Trophoblast cell (in vitro differentiated cells and primary cell): ENCODE measurements around the gene VIPR1.

Experiments used
- DNase-seq, 2 donors: peaks; one replicate each; pipeline ENCODE4 v3.0.0-alpha.2; 2016
- H2AFZ ChIP-seq: 2 replicates; pipeline ENCODE4 v1.6.1; 2013; ENCODE audit warnings: low read length, moderate library complexity, mild to moderate bottlenecking; ENCODE audit not compliant: insufficient read depth, poor library complexity
- H2AK5ac ChIP-seq: 2 replicates; pipeline ENCODE4 v1.6.1; 2013; ENCODE audit warnings: mild to moderate bottlenecking, low read length
- H2BK120ac ChIP-seq: 2 replicates; pipeline ENCODE4 v1.6.1; 2013; ENCODE audit warnings: low read length, mild to moderate bottlenecking, moderate library complexity; ENCODE audit not compliant: insufficient read depth, poor library complexity
- H2BK12ac ChIP-seq: 2 replicates; pipeline ENCODE4 v1.6.1; 2013; ENCODE audit warnings: mild to moderate bottlenecking, low read length, moderate library complexity
- H2BK5ac ChIP-seq: 2 replicates; pipeline ENCODE4 v1.6.1; 2013; ENCODE audit warnings: low read length, low read depth, moderate library complexity, mild to moderate bottlenecking; ENCODE audit not compliant: poor library complexity
- H3K14ac ChIP-seq: 2 replicates; pipeline ENCODE4 v1.6.1; 2013; ENCODE audit warnings: mild to moderate bottlenecking, low read length
- H3K18ac ChIP-seq: 2 replicates; pipeline ENCODE4 v1.6.1; 2013; ENCODE audit warnings: mild to moderate bottlenecking, low read length
- H3K23ac ChIP-seq: 2 replicates; pipeline ENCODE4 v1.6.1; 2013; ENCODE audit warnings: low read length
- H3K27ac ChIP-seq: 2 replicates; pipeline ENCODE4 v1.5.1; 2013; ENCODE audit warnings: low read depth, mild to moderate bottlenecking, inconsistent platforms, low read length, moderate library complexity
- H3K27me3 ChIP-seq: 2 replicates; pipeline ENCODE4 v1.6.1; 2013; ENCODE audit warnings: inconsistent platforms, mild to moderate bottlenecking, low read length, moderate library complexity; ENCODE audit not compliant: insufficient read depth
- H3K36me3 ChIP-seq, 2 experiments: 1 replicate in 1 of 2; 2 replicates in 1 of 2; pipeline ENCODE4 v1.6.1; 2013; ENCODE audit warnings: low read length in 2 of 2, mild to moderate bottlenecking in 2 of 2, moderate library complexity in 1 of 2; ENCODE audit not compliant: insufficient read depth in 2 of 2, control insufficient read depth in 1 of 2
- H3K4ac ChIP-seq: 2 replicates; pipeline ENCODE4 v1.6.1; 2013; ENCODE audit warnings: low read depth, mild to moderate bottlenecking, low read length, moderate library complexity
- H3K4me1 ChIP-seq, 2 experiments: 1 replicate in 1 of 2; 2 replicates in 1 of 2; pipeline ENCODE4 v1.6.1; 2013; ENCODE audit warnings: low read length in 2 of 2, mild to moderate bottlenecking in 2 of 2, moderate library complexity in 1 of 2; ENCODE audit not compliant: insufficient read depth in 2 of 2, control insufficient read depth in 1 of 2
- H3K4me2 ChIP-seq: 2 replicates; pipeline ENCODE4 v1.6.1; 2013; ENCODE audit warnings: inconsistent platforms, mild to moderate bottlenecking, low read length, moderate library complexity
- H3K4me3 ChIP-seq: 2 replicates; pipeline ENCODE4 v1.5.1; 2013; ENCODE audit warnings: mild to moderate bottlenecking, low read depth, low read length, inconsistent platforms
- H3K79me1 ChIP-seq: one replicate; pipeline ENCODE4 v1.6.1; 2013; ENCODE audit warnings: low read length
- H3K79me2 ChIP-seq: 2 replicates; pipeline ENCODE4 v1.6.1; 2013; ENCODE audit warnings: low read length, mild to moderate bottlenecking; ENCODE audit not compliant: control insufficient read depth, insufficient read depth, poor library complexity
- H3K9ac ChIP-seq: 2 replicates; pipeline ENCODE4 v1.6.1; 2013; ENCODE audit warnings: mild to moderate bottlenecking, low read length
- H3K9me3 ChIP-seq: 2 replicates; pipeline ENCODE4 v1.6.1; 2013; ENCODE audit warnings: low read depth, mild to moderate bottlenecking, control low read depth, inconsistent platforms, low read length; ENCODE audit not compliant: insufficient read depth
- H4K12ac ChIP-seq: 2 replicates; pipeline ENCODE4 v1.6.1; 2013; ENCODE audit warnings: low read depth, mild to moderate bottlenecking, low read length, moderate library complexity
- H4K8ac ChIP-seq: 2 replicates; pipeline ENCODE4 v1.6.1; 2013; ENCODE audit warnings: low read depth, mild to moderate bottlenecking, low read length, moderate library complexity
- H4K91ac ChIP-seq: one replicate; pipeline ENCODE4 v1.6.1; 2013; ENCODE audit warnings: low read depth, mild to moderate bottlenecking, low read length, moderate library complexity
- WGBS: extraction: QIAGEN DNeasy Blood & Tissue Kit; methylation state at CpG from one replicate; pipeline ENCODE4 v1.1.7; 2013; ENCODE audit warnings: missing lambda C conversion rate; ENCODE audit not compliant: insufficient read length, insufficient coverage; ENCODE audit errors: extremely low coverage; 5-methylcytosine and 5-hydroxymethylcytosine counted together

VIPR1 gene

GRCh38 chr3:42511736-42512135 is 9.3 kb downstream of the VIPR1 start:
- no peak overlapping the region for H3K23ac ChIP-seq
- no peak overlapping the region for H3K14ac ChIP-seq
- H3K27ac ChIP-seq, result no peak overlapping the region
- H3K36me3 ChIP-seq, result no peaks in the 10 kb centered on the region
- no peak overlapping the region for H4K91ac ChIP-seq
- DNase-seq, result no peak
- H3K79me1 ChIP-seq, result no peaks in the 10 kb centered on the region
- no peaks in the 10 kb centered on the region for H3K27me3 ChIP-seq
- H4K12ac ChIP-seq, result no peak overlapping the region
- H3K4me3 ChIP-seq, result no peak overlapping the region
- peaks cover 5 to 6% of the 10 kb centered on the region in 2 experiments for H3K4me1 ChIP-seq
- no peak overlapping the region for H2BK5ac ChIP-seq
- no peak overlapping the region for H4K8ac ChIP-seq
- H3K4me2 ChIP-seq, result no peak overlapping the region
- H2BK12ac ChIP-seq, result no peak overlapping the region
- H3K9me3 ChIP-seq, result no peaks in the 10 kb centered on the region
- H3K18ac ChIP-seq, result no peak overlapping the region
- H2BK120ac ChIP-seq, result no peak overlapping the region
- WGBS, result no CpG with 5 or more reads among the region's 2 CpGs
- H3K9ac ChIP-seq, result no peak overlapping the region
- H2AK5ac ChIP-seq, result no peak overlapping the region
- H2AFZ ChIP-seq, result no peak overlapping the region
- H3K79me2 ChIP-seq, result no peaks in the 10 kb centered on the region
- no peak overlapping the region for H3K4ac ChIP-seq

- H2BK120ac ChIP-seq, result no peak overlapping the region
- no peaks in the 10 kb centered on the region for H3K27me3 ChIP-seq
- H3K79me1 ChIP-seq, result no peaks in the 10 kb centered on the region
- no peaks in the 10 kb centered on the region for H3K79me2 ChIP-seq
- no peak overlapping the region for H4K12ac ChIP-seq
- no peak overlapping the region for H3K4me2 ChIP-seq
- no peak overlapping the region for H3K23ac ChIP-seq
- WGBS, result no CpG with 5 or more reads among the region's 3 CpGs
- H3K4me3 ChIP-seq, result no peak overlapping the region
- H3K36me3 ChIP-seq, result no peaks in the 10 kb centered on the region
- no peak overlapping the region for H3K27ac ChIP-seq
- no peaks in the 10 kb centered on the region for H3K4me1 ChIP-seq
- H2AFZ ChIP-seq, result no peak overlapping the region
- no peak overlapping the region for H4K91ac ChIP-seq
- no peak overlapping the region for H3K9ac ChIP-seq
- no peak overlapping the region for H3K4ac ChIP-seq
- H2BK12ac ChIP-seq, result no peak overlapping the region
- no peak overlapping the region for H4K8ac ChIP-seq
- no peak overlapping the region for H2BK5ac ChIP-seq
- H3K14ac ChIP-seq, result no peak overlapping the region
- DNase-seq, result no peak
- no peak overlapping the region for H3K18ac ChIP-seq
- no peak overlapping the region for H2AK5ac ChIP-seq
- H3K9me3 ChIP-seq, result no peaks in the 10 kb centered on the region
These were observed 10.7 kb downstream of the VIPR1 start for GRCh38 chr3:42513121-42513520.

- H3K4me3 ChIP-seq, result no peak overlapping the region
- no peak overlapping the region for H3K4me2 ChIP-seq
- H4K8ac ChIP-seq, result no peak overlapping the region
- no peak overlapping the region for H2BK5ac ChIP-seq
- no peaks in the 10 kb centered on the region for H3K27me3 ChIP-seq
- no peaks in the 10 kb centered on the region for H3K36me3 ChIP-seq
- no peak overlapping the region for H3K4ac ChIP-seq
- no CpG with 5 or more reads among the region's 6 CpGs for WGBS
- no peaks in the 10 kb centered on the region for H3K4me1 ChIP-seq
- no peak overlapping the region for H4K12ac ChIP-seq
- H3K79me2 ChIP-seq, result no peaks in the 10 kb centered on the region
- H3K18ac ChIP-seq, result no peak overlapping the region
- no peak overlapping the region for H3K23ac ChIP-seq
- H3K9ac ChIP-seq, result no peak overlapping the region
- H4K91ac ChIP-seq, result no peak overlapping the region
- no peak overlapping the region for H2BK120ac ChIP-seq
- no peaks in the 10 kb centered on the region for H3K79me1 ChIP-seq
- H3K9me3 ChIP-seq, result no peaks in the 10 kb centered on the region
- DNase-seq, result no peak
- no peak overlapping the region for H2AK5ac ChIP-seq
- H2BK12ac ChIP-seq, result no peak overlapping the region
- no peak overlapping the region for H3K14ac ChIP-seq
- H3K27ac ChIP-seq, result no peak overlapping the region
- H2AFZ ChIP-seq, result no peak overlapping the region
These were observed 11.1 kb downstream of the VIPR1 start for GRCh38 chr3:42513521-42513920.

- no peak overlapping the region for H3K9ac ChIP-seq
- H3K79me1 ChIP-seq, result no peaks in the 10 kb centered on the region
- no peak overlapping the region for H4K91ac ChIP-seq
- no peak for DNase-seq
- no peak overlapping the region for H4K8ac ChIP-seq
- no CpG with 5 or more reads among the region's 4 CpGs for WGBS
- no peaks in the 10 kb centered on the region for H3K4me1 ChIP-seq
- no peak overlapping the region for H2BK12ac ChIP-seq
- no peak overlapping the region for H3K14ac ChIP-seq
- H3K9me3 ChIP-seq, result no peaks in the 10 kb centered on the region
- no peak overlapping the region for H3K4me3 ChIP-seq
- no peak overlapping the region for H2BK120ac ChIP-seq
- H3K18ac ChIP-seq, result no peak overlapping the region
- H4K12ac ChIP-seq, result no peak overlapping the region
- no peaks in the 10 kb centered on the region for H3K36me3 ChIP-seq
- no peak overlapping the region for H3K4ac ChIP-seq
- no peak overlapping the region for H3K27ac ChIP-seq
- H3K27me3 ChIP-seq, result no peaks in the 10 kb centered on the region
- H3K79me2 ChIP-seq, result no peaks in the 10 kb centered on the region
- H3K4me2 ChIP-seq, result no peak overlapping the region
- no peak overlapping the region for H2AFZ ChIP-seq
- H3K23ac ChIP-seq, result no peak overlapping the region
- H2AK5ac ChIP-seq, result no peak overlapping the region
- no peak overlapping the region for H2BK5ac ChIP-seq
These were observed 12.4 kb downstream of the VIPR1 start for GRCh38 chr3:42514876-42515275.
